Activated B cell treated with CpG ODN at 0.5 μM for 24 hours (primary cell): ENCODE measurements around the gene CELA2B. TPM values are rescaled to one million over a fixed set of nuclear protein-coding genes. Genes with fewer than 3 reads are reported as not detected.
"Not testable (repeated sequence)": the region's sequence is repeated elsewhere in the genome, so short reads cannot be mapped to it uniquely, and the experiment has no call there.

Source experiments
- ATAC-seq: fragments of 200-7000 bp; cut with Tn5 transposase; one replicate; pipeline ENCODE4 v1.10.0; 2021; ENCODE audit warnings: low read depth, mild to moderate bottlenecking, moderate library complexity
- CTCF ChIA-PET: fragments of 350-600 bp; sonication (Branson Sonifier 250); formaldehyde crosslinking; loops from one replicate; lab custom pipeline; 2021; ENCODE audit warnings: antibody characterized with exemption; lab: Charles Lee
- POLR2A ChIA-PET: fragments of 350-600 bp; sonication (Branson Sonifier 250); formaldehyde crosslinking; loops from one replicate; lab custom pipeline; 2021; ENCODE audit warnings: antibody characterized with exemption; lab: Charles Lee
- DNase-seq: peaks from one replicate; pipeline ENCODE4 v3.0.0; 2022
- H3K27ac Mint-ChIP-seq: one replicate; pipeline ENCODE4 v1.8.0; 2020; ENCODE audit warnings: mixed read lengths
- H3K27me3 Mint-ChIP-seq: one replicate; pipeline ENCODE4 v1.8.0; 2021; ENCODE audit warnings: mixed read lengths
- H3K36me3 Mint-ChIP-seq: one replicate; pipeline ENCODE4 v1.8.0; 2021; ENCODE audit warnings: low read depth, mixed read lengths
- H3K4me1 Mint-ChIP-seq: one replicate; pipeline ENCODE4 v1.8.0; 2021; ENCODE audit warnings: mixed read lengths
- H3K4me3 Mint-ChIP-seq: one replicate; pipeline ENCODE4 v1.8.0; 2020; ENCODE audit warnings: mild to moderate bottlenecking, mixed read lengths
- H3K9me3 Mint-ChIP-seq: one replicate; pipeline ENCODE4 v1.8.0; 2020; ENCODE audit warnings: mixed read lengths
- intact Hi-C: fragments of 100-400 bp; cut with micrococcal nuclease; formaldehyde crosslinking; loops from one replicate; pipeline ENCODE4 v1.15.1; 2024
- total RNA-seq: library from RNA; stranded (reverse); gene quantifications from 2 replicates; pipeline ENCODE4 v1.2.3, GENCODE V29; 2022
- TF ChIP-seq, protein P1 (sequence below): fragments of 200-600 bp; IDR thresholded peaks from one replicate; pipeline ENCODE4 v1.8.0; 2022; ENCODE audit warnings: antibody characterized with exemption, mild to moderate bottlenecking

CELA2B gene
- total RNA-seq = not detected in 2 replicates

DNA sequence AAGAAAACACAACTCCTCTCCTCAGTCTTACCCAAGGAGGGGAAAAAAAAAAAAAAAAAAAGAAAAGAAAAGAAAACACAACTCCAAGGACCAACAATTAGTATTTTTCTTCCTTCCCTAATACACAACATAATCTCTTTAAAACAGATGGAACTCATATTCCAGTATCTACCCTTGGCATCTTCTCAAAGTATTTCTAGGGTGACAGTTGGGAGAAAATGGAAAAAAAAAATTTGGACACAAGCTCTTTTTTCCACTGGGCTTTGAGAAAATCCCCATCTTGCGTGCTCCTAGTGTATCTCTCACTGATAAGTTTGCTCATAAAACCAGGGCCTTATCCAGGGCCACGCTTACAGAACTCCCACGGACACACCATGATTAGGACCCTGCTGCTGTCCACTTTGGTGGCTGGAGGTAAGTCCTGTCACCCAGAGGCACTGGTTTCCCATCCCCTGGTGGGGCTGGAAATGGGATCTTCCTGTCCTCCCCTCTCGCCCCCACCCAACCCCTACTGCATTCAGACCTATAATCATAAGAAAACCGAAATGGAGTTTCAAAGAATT, at the start of gene CELA2B:
CELA2B (plus strand) TSS at position 353 of the 563 bp plus-strand sequence; CDS start at position 375, 22 bp downstream.
- Mint-ChIP-seq H3K36me3 (no peaks in the 10 kb centered on the region), H3K27ac (no peak within 1 kb of the TSS), H3K27me3 (no peaks in the 10 kb centered on the region), H3K4me3 (no peak within 1 kb of the TSS), H3K9me3 (no peaks in the 10 kb centered on the region), H3K4me1 (no peaks in the 10 kb centered on the region)
- DNase-seq (no peak), ATAC-seq (no peak)
- TF ChIP-seq, protein P1, sequence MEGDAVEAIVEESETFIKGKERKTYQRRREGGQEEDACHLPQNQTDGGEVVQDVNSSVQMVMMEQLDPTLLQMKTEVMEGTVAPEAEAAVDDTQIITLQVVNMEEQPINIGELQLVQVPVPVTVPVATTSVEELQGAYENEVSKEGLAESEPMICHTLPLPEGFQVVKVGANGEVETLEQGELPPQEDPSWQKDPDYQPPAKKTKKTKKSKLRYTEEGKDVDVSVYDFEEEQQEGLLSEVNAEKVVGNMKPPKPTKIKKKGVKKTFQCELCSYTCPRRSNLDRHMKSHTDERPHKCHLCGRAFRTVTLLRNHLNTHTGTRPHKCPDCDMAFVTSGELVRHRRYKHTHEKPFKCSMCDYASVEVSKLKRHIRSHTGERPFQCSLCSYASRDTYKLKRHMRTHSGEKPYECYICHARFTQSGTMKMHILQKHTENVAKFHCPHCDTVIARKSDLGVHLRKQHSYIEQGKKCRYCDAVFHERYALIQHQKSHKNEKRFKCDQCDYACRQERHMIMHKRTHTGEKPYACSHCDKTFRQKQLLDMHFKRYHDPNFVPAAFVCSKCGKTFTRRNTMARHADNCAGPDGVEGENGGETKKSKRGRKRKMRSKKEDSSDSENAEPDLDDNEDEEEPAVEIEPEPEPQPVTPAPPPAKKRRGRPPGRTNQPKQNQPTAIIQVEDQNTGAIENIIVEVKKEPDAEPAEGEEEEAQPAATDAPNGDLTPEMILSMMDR = no peak
- CTCF ChIA-PET = no interaction called here
- intact Hi-C loops = no loop called here
- POLR2A ChIA-PET = no interaction called here

DNA sequence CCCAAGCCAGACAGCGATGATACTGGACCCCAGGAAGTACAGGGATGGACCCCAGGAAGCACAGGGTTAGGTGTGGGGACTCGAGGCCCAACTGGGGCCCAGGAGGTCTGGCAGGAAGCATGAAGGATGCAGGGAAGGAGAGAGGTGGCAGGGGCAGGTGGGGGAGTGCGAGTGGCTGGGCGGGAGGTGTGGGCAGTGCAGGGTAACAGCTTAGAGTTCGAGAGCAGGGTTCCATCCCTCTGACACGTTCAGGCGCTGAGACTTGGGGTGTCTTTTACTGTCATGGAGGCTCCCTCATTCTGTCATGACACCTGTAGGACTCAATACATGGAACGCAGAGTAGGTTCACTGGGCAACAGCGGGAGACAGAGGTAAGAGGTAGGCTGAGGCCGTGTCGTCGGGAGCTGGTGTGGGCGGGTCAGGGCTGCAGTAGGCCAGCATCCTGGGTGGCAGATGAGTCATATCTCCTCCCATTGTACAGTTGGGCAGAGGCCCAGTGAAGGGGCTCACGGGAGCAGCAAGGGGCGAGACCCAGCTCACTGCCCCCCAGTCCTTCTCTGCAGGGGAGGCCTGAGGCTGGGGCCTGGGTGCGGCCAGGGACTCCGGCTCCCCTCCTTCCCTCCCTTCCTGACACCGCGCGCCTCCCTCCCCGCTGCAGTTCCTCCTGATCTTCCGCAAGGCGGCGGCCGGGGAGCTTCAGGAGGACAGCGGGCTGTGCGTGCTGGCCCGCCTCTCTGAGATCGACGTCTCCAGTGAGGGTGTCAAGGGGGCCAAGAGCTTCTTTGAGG, 49.2 kb upstream of the CELA2B start:
- intact Hi-C loops = no loop called here
- DNase-seq = no peak
- H3K4me3 Mint-ChIP-seq = no peak overlapping the region
- peak overlapping the region; percentile 24 for H3K27ac Mint-ChIP-seq
- TF ChIP-seq, protein P1 = no peak
- no peak for ATAC-seq
- H3K9me3 Mint-ChIP-seq = no peaks in the 10 kb centered on the region
- peaks cover 2% of the 10 kb centered on the region for H3K4me1 Mint-ChIP-seq
- H3K27me3 Mint-ChIP-seq = no peaks in the 10 kb centered on the region
- peaks cover 52% of the 10 kb centered on the region for H3K36me3 Mint-ChIP-seq
- CTCF ChIA-PET = interaction anchor here (6.8 kb wide), 1 partner anchor 105 kb away, joined by 189 read pairs; no protein-coding TSS in a partner anchor
- POLR2A ChIA-PET = no interaction called here

GRCh38 chr1:15427280-15427666, 48.6 kb upstream of the CELA2B start:
- Mint-ChIP-seq H3K27ac (no peak overlapping the region), H3K27me3 (no peaks in the 10 kb centered on the region), H3K36me3 (peaks cover 51% of the 10 kb centered on the region), H3K9me3 (no peaks in the 10 kb centered on the region), H3K4me1 (peaks cover 2% of the 10 kb centered on the region), H3K4me3 (no peak overlapping the region)
- ChIA-PET POLR2A (no interaction called here), CTCF (interaction anchor here (6.8 kb wide), 1 partner anchor 105 kb away, joined by 189 read pairs; no protein-coding TSS in a partner anchor)
- DNase-seq (no peak), ATAC-seq (no peak)
- TF ChIP-seq, protein P1 = no peak
- intact Hi-C loops = no loop called here

GRCh38 chr1:15428252-15428651, 47.7 kb upstream of the CELA2B start:
- not testable (repeated sequence) for ATAC-seq
- peaks cover 51% of the 10 kb centered on the region for H3K36me3 Mint-ChIP-seq

GRCh38 chr1:15428815-15429435, 47.0 kb upstream of the CELA2B start:
- CTCF ChIA-PET = interaction anchor here (0.6 to 6.8 kb wide), 2 partner anchors 107 to 195 kb away, joined by 3 to 189 read pairs; no protein-coding TSS in a partner anchor
- no peaks in the 10 kb centered on the region for H3K27me3 Mint-ChIP-seq
- no peaks in the 10 kb centered on the region for H3K9me3 Mint-ChIP-seq
- DNase-seq = no peak
- TF ChIP-seq, protein P1 = no peak
- H3K4me3 Mint-ChIP-seq = no peak overlapping the region
- peaks cover 49% of the 10 kb centered on the region for H3K36me3 Mint-ChIP-seq
- POLR2A ChIA-PET = no interaction called here
- no peak overlapping the region for H3K27ac Mint-ChIP-seq
- intact Hi-C loops = no loop called here
- H3K4me1 Mint-ChIP-seq = peaks cover 2% of the 10 kb centered on the region
- ATAC-seq = no peak

More at GRCh38 chr1:15428252-15428651, 47.7 kb upstream of the CELA2B start:
- DNase-seq, POLR2A ChIA-PET, H3K4me1 Mint-ChIP-seq, H3K27me3 Mint-ChIP-seq, H3K9me3 Mint-ChIP-seq, H3K27ac Mint-ChIP-seq, H3K4me3 Mint-ChIP-seq, intact Hi-C loops: not testable (repeated sequence)
- CTCF ChIA-PET = interaction anchor here (0.6 to 6.8 kb wide), 2 partner anchors 106 to 196 kb away, joined by 3 to 189 read pairs; no protein-coding TSS in a partner anchor
